HCT116 (cell line): ENCODE measurements around the gene RPTOR.

Experiments
- CTCF ChIP-seq, 3 experiments: fragments of 200-600 bp in 1 of 3; sonication (generic) in 1 of 3; IDR thresholded peaks in 2 of 3; conservative IDR thresholded peaks in 1 of 3; 2 replicates each; pipeline ENCODE4 v1.5.1; 2012 to 2017; ENCODE audit warnings: low read depth in 2 of 3, low read length in 2 of 3, antibody characterized with exemption in 1 of 3, borderline replicate concordance in 1 of 3, control low read depth in 1 of 3, mild to moderate bottlenecking in 1 of 3, mixed read lengths in 1 of 3, mixed run types in 1 of 3, moderate library complexity in 1 of 3; ENCODE audit not compliant: insufficient read depth in 1 of 3
- ELF1 ChIP-seq: IDR thresholded peaks from 2 replicates; pipeline ENCODE4 v1.6.1; 2012; ENCODE audit warnings: low read depth, borderline replicate concordance
- EZH2phosphoT487 ChIP-seq: fragments of 200-600 bp; IDR thresholded peaks from 2 replicates; pipeline ENCODE4 v1.6.1; 2018; ENCODE audit warnings: antibody characterized with exemption, borderline replicate concordance
- POLR2A ChIP-seq: IDR thresholded peaks from 2 replicates; pipeline ENCODE4 v1.7.0; 2011; ENCODE audit warnings: borderline replicate concordance; ENCODE audit not compliant: insufficient read depth, insufficient read length; ENCODE audit errors: extremely low read depth
- POLR2AphosphoS5 ChIP-seq: IDR thresholded peaks from 2 replicates; pipeline ENCODE4 v1.6.1; 2011; ENCODE audit warnings: mild to moderate bottlenecking, low read depth, low read length, moderate library complexity
- RAD21 ChIP-seq: IDR thresholded peaks from 2 replicates; pipeline ENCODE4 v1.6.1; 2012; ENCODE audit warnings: low read depth, mild to moderate bottlenecking
- YY1 ChIP-seq: IDR thresholded peaks from 2 replicates; pipeline ENCODE4 v1.6.1; 2011; ENCODE audit warnings: low read length, low read depth, moderate library complexity, mild to moderate bottlenecking; ENCODE audit not compliant: insufficient replicate concordance; ENCODE audit errors: extremely low read depth
- ZNF274 ChIP-seq: fragments of 200-500 bp; sonication (Bioruptor generic); IDR thresholded peaks from 2 replicates; pipeline ENCODE4 v1.6.1; 2014; ENCODE audit warnings: mild to moderate bottlenecking, low read depth, low read length, inconsistent platforms
- TF ChIP-seq, protein P1 (sequence below): IDR thresholded peaks from 2 replicates; pipeline ENCODE4 v1.6.1; 2012; ENCODE audit warnings: low read depth

GRCh38 chr17:80862978-80863377, 318.3 kb downstream of the RPTOR start:
- no peak for TF ChIP-seq POLR2AphosphoS5
- no peak for TF ChIP-seq ELF1
- no peak for TF ChIP-seq CTCF (IDR thresholded peaks at IDR 0.05 in 2 of 3, conservative IDR thresholded peaks at IDR 0.05 in 1 of 3; ENCODE audit: borderline replicate concordance in 1 of 3, insufficient read depth in 1 of 3, low read depth in 2 of 3, low read length in 2 of 3)
- no peak for TF ChIP-seq EZH2phosphoT487
- TF ChIP-seq RAD21, result no peak
- no peak for TF ChIP-seq ZNF274
- TF ChIP-seq POLR2A, result no peak
- TF ChIP-seq, protein P1, sequence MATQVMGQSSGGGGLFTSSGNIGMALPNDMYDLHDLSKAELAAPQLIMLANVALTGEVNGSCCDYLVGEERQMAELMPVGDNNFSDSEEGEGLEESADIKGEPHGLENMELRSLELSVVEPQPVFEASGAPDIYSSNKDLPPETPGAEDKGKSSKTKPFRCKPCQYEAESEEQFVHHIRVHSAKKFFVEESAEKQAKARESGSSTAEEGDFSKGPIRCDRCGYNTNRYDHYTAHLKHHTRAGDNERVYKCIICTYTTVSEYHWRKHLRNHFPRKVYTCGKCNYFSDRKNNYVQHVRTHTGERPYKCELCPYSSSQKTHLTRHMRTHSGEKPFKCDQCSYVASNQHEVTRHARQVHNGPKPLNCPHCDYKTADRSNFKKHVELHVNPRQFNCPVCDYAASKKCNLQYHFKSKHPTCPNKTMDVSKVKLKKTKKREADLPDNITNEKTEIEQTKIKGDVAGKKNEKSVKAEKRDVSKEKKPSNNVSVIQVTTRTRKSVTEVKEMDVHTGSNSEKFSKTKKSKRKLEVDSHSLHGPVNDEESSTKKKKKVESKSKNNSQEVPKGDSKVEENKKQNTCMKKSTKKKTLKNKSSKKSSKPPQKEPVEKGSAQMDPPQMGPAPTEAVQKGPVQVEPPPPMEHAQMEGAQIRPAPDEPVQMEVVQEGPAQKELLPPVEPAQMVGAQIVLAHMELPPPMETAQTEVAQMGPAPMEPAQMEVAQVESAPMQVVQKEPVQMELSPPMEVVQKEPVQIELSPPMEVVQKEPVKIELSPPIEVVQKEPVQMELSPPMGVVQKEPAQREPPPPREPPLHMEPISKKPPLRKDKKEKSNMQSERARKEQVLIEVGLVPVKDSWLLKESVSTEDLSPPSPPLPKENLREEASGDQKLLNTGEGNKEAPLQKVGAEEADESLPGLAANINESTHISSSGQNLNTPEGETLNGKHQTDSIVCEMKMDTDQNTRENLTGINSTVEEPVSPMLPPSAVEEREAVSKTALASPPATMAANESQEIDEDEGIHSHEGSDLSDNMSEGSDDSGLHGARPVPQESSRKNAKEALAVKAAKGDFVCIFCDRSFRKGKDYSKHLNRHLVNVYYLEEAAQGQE, result no peak
- TF ChIP-seq YY1, result no peak
